GM12874 (cell line): ENCODE results near the gene FAM222B.

Experiments
- TF ChIP-seq, protein P1 (sequence below): IDR thresholded peaks from 2 replicates; pipeline ENCODE4 v1.5.1; 2011; ENCODE audit warnings: low read depth, mild to moderate bottlenecking, control low read depth, low read length, moderate library complexity; ENCODE audit not compliant: insufficient read depth

The FAM222B gene

DNA sequence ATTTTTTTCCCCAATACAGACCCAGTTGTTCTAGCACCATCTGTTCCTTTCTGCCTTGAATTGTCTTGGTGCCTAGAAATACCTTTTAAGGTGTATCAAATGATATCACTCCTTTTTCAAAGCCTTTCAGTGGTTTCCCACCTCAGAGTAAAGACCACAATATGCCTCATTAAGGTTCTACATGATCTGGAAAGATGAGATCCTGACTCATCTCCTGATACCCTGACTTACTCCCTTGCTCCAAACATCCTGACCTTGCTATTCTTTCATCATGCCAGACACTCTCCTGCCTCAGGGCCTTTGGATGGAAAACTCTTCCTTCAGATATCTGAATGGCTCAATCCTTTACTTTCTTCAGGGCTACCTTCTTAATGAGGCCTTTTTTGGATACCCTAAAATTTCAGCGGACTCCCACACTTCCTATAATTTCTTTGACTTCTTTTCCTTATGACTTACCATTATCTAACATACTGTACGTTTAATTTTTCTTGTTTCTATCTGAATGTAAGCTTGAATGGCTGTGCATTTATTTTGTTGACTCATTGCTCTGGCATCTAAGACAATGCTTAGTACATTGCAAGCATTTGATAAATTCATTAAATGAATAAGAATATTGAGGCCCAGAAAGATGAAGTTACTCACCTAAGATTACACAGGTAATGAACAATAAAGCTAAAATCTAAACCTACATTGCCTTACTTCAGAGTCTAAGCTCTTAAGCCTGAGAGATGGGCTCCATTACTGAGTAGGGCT is 35.7 kb upstream of the FAM222B start:
- TF ChIP-seq, protein P1, sequence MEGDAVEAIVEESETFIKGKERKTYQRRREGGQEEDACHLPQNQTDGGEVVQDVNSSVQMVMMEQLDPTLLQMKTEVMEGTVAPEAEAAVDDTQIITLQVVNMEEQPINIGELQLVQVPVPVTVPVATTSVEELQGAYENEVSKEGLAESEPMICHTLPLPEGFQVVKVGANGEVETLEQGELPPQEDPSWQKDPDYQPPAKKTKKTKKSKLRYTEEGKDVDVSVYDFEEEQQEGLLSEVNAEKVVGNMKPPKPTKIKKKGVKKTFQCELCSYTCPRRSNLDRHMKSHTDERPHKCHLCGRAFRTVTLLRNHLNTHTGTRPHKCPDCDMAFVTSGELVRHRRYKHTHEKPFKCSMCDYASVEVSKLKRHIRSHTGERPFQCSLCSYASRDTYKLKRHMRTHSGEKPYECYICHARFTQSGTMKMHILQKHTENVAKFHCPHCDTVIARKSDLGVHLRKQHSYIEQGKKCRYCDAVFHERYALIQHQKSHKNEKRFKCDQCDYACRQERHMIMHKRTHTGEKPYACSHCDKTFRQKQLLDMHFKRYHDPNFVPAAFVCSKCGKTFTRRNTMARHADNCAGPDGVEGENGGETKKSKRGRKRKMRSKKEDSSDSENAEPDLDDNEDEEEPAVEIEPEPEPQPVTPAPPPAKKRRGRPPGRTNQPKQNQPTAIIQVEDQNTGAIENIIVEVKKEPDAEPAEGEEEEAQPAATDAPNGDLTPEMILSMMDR = no peak

DNA sequence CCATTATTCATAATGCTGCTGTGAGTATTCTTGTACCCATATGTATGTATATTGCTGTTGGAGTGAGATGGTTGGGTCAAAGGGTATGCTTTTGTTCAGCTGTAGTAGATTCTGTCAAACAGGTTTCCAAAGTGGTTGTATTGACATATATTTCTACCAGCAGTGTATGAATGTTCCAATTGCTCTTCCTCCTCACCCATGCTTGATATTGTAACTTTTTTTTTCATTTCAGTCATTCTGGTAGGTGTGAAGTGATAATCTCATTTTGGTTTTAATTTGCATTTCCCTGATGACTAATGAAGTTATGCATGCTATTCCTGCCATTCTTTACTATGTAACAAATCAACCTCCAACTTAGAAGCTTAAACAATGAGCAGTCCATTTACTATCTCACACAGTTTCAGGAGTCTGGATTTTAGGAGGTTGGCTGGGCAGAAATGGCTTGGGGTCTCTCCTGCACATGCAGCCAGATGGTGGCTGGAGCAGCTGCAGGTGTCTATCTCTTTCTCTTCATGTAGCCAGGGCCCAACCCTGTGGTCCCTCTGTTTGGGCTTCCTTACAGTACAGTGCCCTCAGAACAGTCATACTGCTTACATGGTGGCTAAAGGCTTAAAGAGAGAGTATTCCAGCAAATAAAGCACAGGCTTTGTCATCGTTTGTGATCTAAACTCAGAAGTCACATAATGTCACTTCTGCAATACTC is 33.4 kb upstream of the FAM222B start:
- TF ChIP-seq, protein P1 = no peak

DNA sequence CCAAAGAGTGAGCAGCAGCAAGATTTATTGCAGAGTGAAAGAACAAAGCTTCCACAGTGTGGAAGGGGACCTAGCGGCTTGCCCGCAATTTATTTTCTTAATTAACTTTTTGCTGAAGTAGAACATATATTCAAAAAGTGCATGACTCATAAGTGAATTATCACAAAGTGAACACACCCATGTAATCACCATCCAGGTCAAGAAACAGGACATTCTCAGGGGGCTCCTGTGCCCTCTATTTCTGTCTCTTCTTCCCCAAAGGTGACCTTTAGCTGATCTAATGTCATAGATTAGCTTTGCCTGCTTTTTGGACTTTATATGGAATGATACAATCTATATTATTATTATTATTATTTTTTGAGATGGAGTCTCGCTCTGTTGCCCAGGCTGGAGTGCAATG is 32.2 kb upstream of the FAM222B start:
- TF ChIP-seq, protein P1 = no peak

DNA sequence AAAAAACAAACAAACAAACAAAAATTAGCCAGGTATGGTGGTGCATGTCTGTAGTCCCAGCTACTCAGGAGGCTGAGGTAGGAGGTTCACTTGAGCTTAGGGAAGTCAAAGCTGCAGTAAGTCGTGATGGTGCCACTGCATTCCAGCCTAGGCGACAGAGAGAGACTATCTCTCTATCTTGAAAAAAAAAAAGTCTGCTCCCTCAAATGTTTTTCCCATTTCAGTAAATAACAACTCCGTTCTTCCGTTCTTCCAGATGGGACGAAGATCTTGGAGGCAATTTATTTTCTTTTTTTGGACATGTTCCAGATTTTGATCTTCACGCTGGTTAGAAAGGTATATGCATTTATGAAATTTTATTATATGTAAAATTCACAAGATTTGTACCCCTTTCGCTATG is 31.2 kb upstream of the FAM222B start:
- TF ChIP-seq, protein P1 = no peak

DNA sequence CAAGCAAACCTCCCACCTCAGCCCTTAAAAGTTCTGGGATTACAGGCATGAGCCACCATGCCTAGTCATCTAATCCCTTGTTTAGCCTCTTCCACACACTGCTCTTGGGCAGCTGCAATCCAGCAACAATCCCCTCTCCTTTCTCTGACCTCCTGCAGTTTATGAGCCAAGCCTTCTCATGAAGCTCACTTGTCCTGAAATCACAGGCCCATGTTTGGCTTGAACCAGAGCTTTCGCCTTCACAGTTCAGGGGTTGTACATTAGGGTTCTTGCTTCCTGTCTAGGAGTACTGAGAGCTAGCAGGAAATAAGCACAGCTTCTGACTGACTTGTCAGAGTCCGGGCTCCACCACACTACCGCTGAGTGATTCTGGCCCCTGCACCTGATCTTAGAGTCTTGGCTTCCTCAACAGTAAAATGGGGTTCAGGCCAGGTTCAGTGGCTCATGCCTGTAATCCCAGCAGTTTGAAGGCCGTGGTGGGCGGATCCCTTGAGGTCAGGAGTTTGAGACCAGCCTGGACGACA is 28.5 kb upstream of the FAM222B start:
- TF ChIP-seq, protein P1 = no peak

DNA sequence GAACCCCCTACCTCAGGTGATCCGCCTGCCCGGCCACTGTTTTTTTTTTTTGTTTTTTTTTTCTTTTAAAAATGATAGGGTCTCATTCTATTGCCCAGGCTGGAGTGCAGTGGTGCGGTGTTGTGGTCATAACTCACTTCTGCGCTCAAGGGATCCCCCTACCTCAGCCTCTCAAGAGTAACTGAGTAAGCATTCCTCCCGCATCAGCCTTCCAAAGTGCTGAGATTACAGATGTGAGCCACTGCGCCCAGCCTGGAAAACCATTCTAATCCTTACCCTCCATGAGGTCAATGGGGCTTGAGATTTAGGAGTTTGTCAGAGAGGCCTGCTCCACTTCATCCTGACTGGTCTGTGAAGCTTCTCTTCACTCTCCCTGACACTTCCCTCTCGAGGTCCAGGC is 24.7 kb upstream of the FAM222B start:
- TF ChIP-seq, protein P1 = no peak

DNA sequence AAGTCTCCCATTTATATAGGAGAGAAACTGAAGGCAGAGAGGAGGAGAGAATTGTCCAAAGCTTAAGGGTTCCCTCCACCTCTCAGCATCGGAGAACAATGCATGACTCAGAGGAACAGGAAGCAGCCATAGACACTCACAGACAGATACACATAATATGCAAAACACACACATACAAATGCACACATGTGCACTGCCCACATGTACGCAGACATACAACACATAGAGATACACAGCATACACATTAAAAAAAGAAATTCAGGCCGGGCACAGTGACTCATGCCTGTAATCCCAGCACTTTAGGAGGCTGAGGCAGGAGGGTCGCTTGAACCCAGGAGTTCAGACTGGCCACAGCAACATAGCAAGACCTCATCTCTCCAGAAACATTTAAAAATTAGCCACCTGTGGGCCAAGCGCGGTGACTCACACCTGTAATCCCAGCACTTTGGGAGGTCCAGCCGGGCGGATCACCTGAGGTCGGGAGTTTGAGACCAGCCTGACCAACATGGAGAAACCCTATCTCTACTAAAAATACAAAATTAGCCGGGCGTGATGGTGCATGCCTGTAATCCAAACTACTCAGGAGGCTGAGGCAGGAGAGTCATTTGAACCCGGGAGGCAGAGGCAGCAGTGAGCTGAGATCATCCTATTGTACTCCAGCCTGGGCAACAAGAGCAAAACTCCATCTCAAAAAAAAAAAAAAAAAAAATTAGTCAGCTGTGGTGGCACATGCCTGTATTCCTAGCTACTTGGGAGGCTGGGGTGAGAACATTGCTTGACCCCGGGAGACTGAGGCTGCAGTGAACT is 23.6 kb upstream of the FAM222B start:
- TF ChIP-seq, protein P1 = no peak
